SK-N-SH treated with all-trans-retinoic acid at 6 μM for 48 hours (cell line): Measurements from ENCODE around the gene NINL.

Experiments
- ARNTL ChIP-seq: fragments of 450-650 bp; formaldehyde crosslinking; IDR thresholded peaks from 2 replicates; pipeline ENCODE4 v1.5.0; 2020; ENCODE audit warnings: low read depth, mild to moderate bottlenecking, moderate library complexity, borderline replicate concordance
- CREB5 ChIP-seq: fragments of 250-450 bp; sonication (Bioruptor Pico); IDR thresholded peaks from 2 replicates; pipeline ENCODE4 v1.5.1; 2020; ENCODE audit warnings: low read depth, mild to moderate bottlenecking, moderate library complexity
- GLIS3 ChIP-seq: fragments of 250-450 bp; sonication (Bioruptor Pico); IDR thresholded peaks from 2 replicates; pipeline ENCODE4 v1.5.0; 2020; ENCODE audit warnings: mild to moderate bottlenecking, moderate library complexity
- OSR1 ChIP-seq: fragments of 250-450 bp; sonication (Bioruptor Pico); IDR thresholded peaks from 2 replicates; pipeline ENCODE4 v1.8.0; 2022; ENCODE audit warnings: moderate library complexity, mild to moderate bottlenecking, inconsistent platforms
- PATZ1 ChIP-seq: fragments of 250-450 bp; sonication (Bioruptor Pico); IDR thresholded peaks from 2 replicates; pipeline ENCODE4 v1.8.0; 2020; ENCODE audit warnings: mild to moderate bottlenecking, moderate library complexity, borderline replicate concordance
- PPARA ChIP-seq: fragments of 250-450 bp; sonication (Bioruptor Pico); IDR thresholded peaks from 2 replicates; pipeline ENCODE4 v1.5.0; 2020; ENCODE audit warnings: mild to moderate bottlenecking, borderline replicate concordance
- TOX ChIP-seq: fragments of 250-450 bp; sonication (Bioruptor Pico); IDR thresholded peaks from 2 replicates; pipeline ENCODE4 v1.8.0; 2021; ENCODE audit warnings: mild to moderate bottlenecking, moderate library complexity, borderline replicate concordance
- TSHZ2 ChIP-seq: fragments of 250-450 bp; sonication (Bioruptor Pico); IDR thresholded peaks from 2 replicates; pipeline ENCODE4 v1.5.0; 2020; ENCODE audit warnings: mild to moderate bottlenecking, moderate library complexity
- ZFP3 ChIP-seq: fragments of 250-450 bp; sonication (Bioruptor Pico); IDR thresholded peaks from 2 replicates; pipeline ENCODE4 v1.5.0; 2020; ENCODE audit warnings: mild to moderate bottlenecking, moderate library complexity
- ZNF8 ChIP-seq: fragments of 450-650 bp; formaldehyde crosslinking; IDR thresholded peaks from 2 replicates; pipeline ENCODE4 v1.5.0; 2020; ENCODE audit warnings: mild to moderate bottlenecking, moderate library complexity

- TF ChIP-seq TOX (CRISPR knock-in tag): no peak
- TF ChIP-seq ARNTL (CRISPR knock-in tag): no peak
- no peak for TF ChIP-seq TSHZ2 (CRISPR knock-in tag)
- TF ChIP-seq CREB5 (CRISPR knock-in tag): no peak
- TF ChIP-seq PATZ1 (CRISPR knock-in tag): no peak
- no peak for TF ChIP-seq ZFP3 (CRISPR knock-in tag)
- TF ChIP-seq ZNF8 (CRISPR knock-in tag): no peak
- TF ChIP-seq PPARA (CRISPR knock-in tag): no peak
- TF ChIP-seq OSR1: no peak
- TF ChIP-seq GLIS3 (CRISPR knock-in tag): no peak
Measured at GRCh38 chr20:25563876-25564275, 21.5 kb downstream of the NINL start.
